Panc1 (cell line): Measurements from ENCODE around the gene OR6B2. TPM values are rescaled to one million over a fixed set of nuclear protein-coding genes. Genes with fewer than 3 reads are reported as not detected.

ENCODE experiments used
- ATAC-seq: fragments of 200-7000 bp; cut with Tn5 transposase; 2 replicates; pipeline ENCODE4 v1.9.1; 2020; ENCODE audit warnings: mild to moderate bottlenecking, moderate library complexity
- BruUV-seq: library from RNA; stranded (reverse); fragments of 400-500 nt; replicated peaks from 2 replicates; lab custom pipeline; 2021; lab: Mats Ljungman, UMichigan
- CTCF ChIA-PET: fragments of 300-600 bp; sonication (Branson Sonifier 250); formaldehyde crosslinking; loops from one replicate; lab custom pipeline; 2022; ENCODE audit warnings: antibody characterized with exemption; lab: Charles Lee
- POLR2A ChIA-PET: fragments of 300-600 bp; sonication (Branson Sonifier 250); formaldehyde crosslinking; loops from one replicate; lab custom pipeline; 2022; ENCODE audit warnings: antibody characterized with exemption; lab: Charles Lee
- DNase-seq: peaks from one replicate; pipeline ENCODE4 v3.0.0-alpha.2; 2010; ENCODE audit warnings: low read depth, low spot score
- H3K27ac ChIP-seq: 2 replicates; pipeline ENCODE4 v1.5.1; 2011; ENCODE audit warnings: mild to moderate bottlenecking, low read length, inconsistent platforms
- H3K27me3 ChIP-seq: fragments of 200-500 bp; sonication (Bioruptor generic); 2 replicates; pipeline ENCODE4 v1.6.0; 2014; ENCODE audit warnings: low read length, inconsistent platforms; ENCODE audit not compliant: control insufficient read depth, insufficient read depth
- H3K36me3 ChIP-seq: fragments of 200-500 bp; sonication (Bioruptor generic); 2 replicates; pipeline ENCODE4 v1.5.1; 2014; ENCODE audit warnings: inconsistent platforms, mild to moderate bottlenecking, low read length, moderate library complexity; ENCODE audit not compliant: control insufficient read depth, insufficient read depth
- H3K4me1 ChIP-seq: 2 replicates; pipeline ENCODE4 v1.5.1; 2011; ENCODE audit warnings: inconsistent platforms, mild to moderate bottlenecking, low read length, moderate library complexity; ENCODE audit not compliant: control insufficient read depth, insufficient read depth
- H3K4me3 ChIP-seq, 2 experiments: 2 replicates each; pipeline ENCODE4 v1.5.1; 2011 to 2012; ENCODE audit warnings: low read depth in 2 of 2, low read length in 2 of 2, mild to moderate bottlenecking in 2 of 2, inconsistent platforms in 1 of 2, moderate library complexity in 1 of 2
- H3K9me3 ChIP-seq: fragments of 200-500 bp; sonication (Bioruptor generic); 2 replicates; pipeline ENCODE4 v1.5.1; 2014; ENCODE audit warnings: low read depth, mild to moderate bottlenecking, inconsistent platforms, low read length, moderate library complexity; ENCODE audit not compliant: control insufficient read depth, insufficient read depth
- CTCF ChIP-seq: fragments of 450-650 bp; IDR thresholded peaks from 2 replicates; pipeline ENCODE4 v1.5.1; 2017; ENCODE audit warnings: mild to moderate bottlenecking
- POLR2AphosphoS5 ChIP-seq: IDR thresholded peaks from 2 replicates; pipeline ENCODE4 v1.6.1; 2012; ENCODE audit warnings: mild to moderate bottlenecking, low read depth, low read length, moderate library complexity
- REST ChIP-seq, 2 experiments: IDR thresholded peaks; 2 replicates each; pipeline ENCODE4 v1.6.1; 2011 to 2012; ENCODE audit warnings: low read depth in 2 of 2, control low read depth in 1 of 2, low read length in 1 of 2, mild to moderate bottlenecking in 1 of 2, moderate library complexity in 1 of 2; ENCODE audit not compliant: insufficient read depth in 1 of 2
- SIN3A ChIP-seq: IDR thresholded peaks from 2 replicates; pipeline ENCODE4 v1.6.1; 2012; ENCODE audit warnings: low read depth, mild to moderate bottlenecking, low read length, moderate library complexity, borderline replicate concordance; ENCODE audit not compliant: insufficient read depth
- TCF7L2 ChIP-seq: IDR thresholded peaks from 2 replicates; pipeline ENCODE4 v1.6.1; 2011; ENCODE audit warnings: mild to moderate bottlenecking, low read depth, low read length, inconsistent platforms
- in situ Hi-C: cut with HindIII; loops from 2 replicates; pipeline ENCODE4 v1.10.0; 2016; ENCODE audit warnings: low sequenced_read_pairs, low pct_unique_long_range_greater_than_20kb
- intact Hi-C: fragments of 100-400 bp; cut with micrococcal nuclease; formaldehyde crosslinking; loops from one replicate; pipeline ENCODE4 v1.10.0; 2022; ENCODE audit not compliant: unreplicated experiment
- total RNA-seq: library from RNA; stranded (reverse); gene quantifications from one replicate; pipeline ENCODE4 v1.2.1, GENCODE V29; 2021; ENCODE audit not compliant: unreplicated experiment

OR6B2 gene
- total RNA-seq, 1 experiment from 2014 or later = not detected

GRCh38 chr2:240043279-240043989, 13.2 kb upstream of the OR6B2 start:
- no peak for ATAC-seq
- no peaks in the 10 kb centered on the region for H3K4me1 ChIP-seq
- H3K4me3 ChIP-seq = no peak overlapping the region
- no peak for DNase-seq
- ChIA-PET POLR2A (no interaction called here), CTCF (no interaction called here)
- in situ Hi-C loops (no loop called here), intact Hi-C loops (no loop called here)
- H3K27ac ChIP-seq = no peak overlapping the region
- no peaks in the 10 kb centered on the region for H3K36me3 ChIP-seq
- BruUV-seq = no TSS peak
- H3K9me3 ChIP-seq = no peaks in the 10 kb centered on the region
- H3K27me3 ChIP-seq = peaks cover 14% of the 10 kb centered on the region
- TF ChIP-seq TCF7L2 (no peak), REST (IDR thresholded peaks at IDR 0.05; ENCODE audit: insufficient read depth in 1 of 2, low read depth in 2 of 2, low read length in 1 of 2) (no peak), CTCF (no peak), POLR2AphosphoS5 (no peak), SIN3A (no peak)

- Histone ChIP-seq H3K27me3 (peaks cover 11% of the 10 kb centered on the region), H3K4me1 (no peaks in the 10 kb centered on the region), H3K27ac (no peak overlapping the region), H3K36me3 (no peaks in the 10 kb centered on the region), H3K9me3 (no peaks in the 10 kb centered on the region), H3K4me3 (no peak overlapping the region)
- TF ChIP-seq POLR2AphosphoS5 = no peak
- no peak for TF ChIP-seq REST (IDR thresholded peaks at IDR 0.05; ENCODE audit: insufficient read depth in 1 of 2, low read depth in 2 of 2, low read length in 1 of 2)
- no peak for TF ChIP-seq SIN3A
- TF ChIP-seq TCF7L2 = no peak
- TF ChIP-seq CTCF = no peak
- CTCF ChIA-PET = no interaction called here
- BruUV-seq = no TSS peak
- intact Hi-C loops = no loop called here
- ATAC-seq = no peak
- POLR2A ChIA-PET = no interaction called here
- DNase-seq = no peak
- in situ Hi-C loops = no loop called here
Measured at GRCh38 chr2:240042740-240043139, 12.5 kb upstream of the OR6B2 start.
